ENCODE measurements around the gene RAMP1.
"Not testable (repeated sequence)": the region's sequence is repeated elsewhere in the genome, so short reads cannot be mapped to it uniquely, and the experiment has no call there.

Gene RAMP1

GRCh38 chr2:237863689-237864443, 4.4 kb downstream of the RAMP1 start:
- no peak for DNase-seq

DNA sequence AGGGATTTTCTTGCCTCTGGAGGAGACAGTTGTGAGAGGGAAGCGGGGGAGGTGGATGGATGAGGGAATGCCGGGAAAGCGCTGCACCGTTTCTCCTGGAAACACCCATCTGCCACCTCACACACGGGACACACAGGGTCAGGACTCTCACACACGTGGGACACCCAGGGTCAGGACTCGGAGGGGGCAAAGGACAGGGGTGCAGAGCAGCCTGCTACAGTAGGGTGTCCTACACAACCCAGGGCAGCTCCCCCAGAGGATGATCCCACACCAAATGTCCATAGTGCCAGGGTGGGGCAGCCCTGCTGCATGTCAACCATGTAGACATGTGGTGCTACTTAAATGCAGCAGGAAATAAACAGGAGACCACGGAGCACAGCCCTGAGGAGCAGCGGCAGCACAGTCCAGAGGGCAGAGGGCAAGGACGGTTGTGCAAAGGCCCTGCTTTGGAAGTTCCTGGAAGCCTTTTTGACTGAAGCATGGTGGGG, 5.1 kb downstream of the RAMP1 start:
- no peak for DNase-seq

DNA sequence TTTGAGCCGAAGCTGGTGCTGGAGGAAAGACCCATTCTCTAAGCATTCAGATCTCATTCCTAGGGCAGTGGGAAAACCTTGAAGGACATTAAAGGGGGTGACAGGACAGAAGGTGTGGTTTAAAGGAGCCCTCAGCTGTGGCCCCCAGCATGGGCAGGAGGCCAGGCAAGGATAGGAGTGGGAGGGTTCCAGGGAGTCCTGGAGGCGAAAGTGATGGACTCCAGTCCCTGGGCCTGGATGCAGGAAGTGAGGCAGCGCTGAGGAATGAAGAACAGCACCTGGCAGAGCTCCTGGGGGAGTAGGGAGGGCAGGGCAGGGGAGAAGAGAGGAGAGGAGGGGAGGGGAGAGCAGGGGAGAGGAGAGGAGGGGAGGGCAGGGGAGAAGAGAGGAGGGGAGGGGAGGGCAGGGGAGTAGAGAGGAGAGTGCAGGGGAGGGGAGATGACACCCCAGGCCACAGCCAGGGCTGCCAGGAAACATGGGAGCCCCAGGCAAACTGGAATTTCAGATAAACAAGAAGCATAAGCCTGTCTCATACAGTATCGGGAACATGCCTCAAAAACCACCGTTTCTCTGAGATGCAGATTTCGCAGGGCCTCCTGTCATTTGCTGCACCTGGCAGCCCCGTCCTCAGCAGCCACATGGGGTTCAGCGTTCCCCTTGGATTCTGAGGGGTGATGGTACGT, 5.7 kb downstream of the RAMP1 start:
- no peak for DNase-seq

- DNase-seq = no peak
Observed at GRCh38 chr2:237865623-237866041, 6.2 kb downstream of the RAMP1 start.

- DNase-seq = no peak
Observed at GRCh38 chr2:237866101-237866621, 6.7 kb downstream of the RAMP1 start.

- DNase-seq = no peak
Observed at GRCh38 chr2:237867465-237867864, 8.0 kb downstream of the RAMP1 start.

DNA sequence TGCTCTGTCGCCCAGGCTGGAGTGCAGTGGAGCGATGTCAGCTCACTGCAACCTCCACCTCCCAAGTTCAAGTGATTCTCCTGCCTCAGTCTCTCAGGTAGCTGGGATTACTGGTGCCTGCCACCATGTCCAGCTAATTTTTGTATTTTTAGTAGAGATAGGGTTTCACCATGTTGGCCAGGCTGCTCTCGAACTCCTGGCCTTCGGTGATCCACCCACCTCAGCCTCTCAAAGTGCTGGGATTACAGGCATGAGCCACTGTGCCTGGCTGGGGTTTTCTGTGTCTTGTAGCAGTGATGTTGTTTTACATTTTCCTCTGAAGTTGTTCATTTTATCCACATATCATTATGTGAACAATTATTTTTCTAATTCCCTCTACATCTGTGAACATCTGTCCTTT, 8.7 kb downstream of the RAMP1 start:
- not testable (repeated sequence) for DNase-seq

GRCh38 chr2:237868631-237869342, 9.4 kb downstream of the RAMP1 start:
- DNase-seq = no peak

GRCh38 chr2:237869343-237870102, 10.1 kb downstream of the RAMP1 start:
- no peak for DNase-seq

- no peak for DNase-seq
Observed at GRCh38 chr2:237870126-237870525, 10.7 kb downstream of the RAMP1 start.

DNA sequence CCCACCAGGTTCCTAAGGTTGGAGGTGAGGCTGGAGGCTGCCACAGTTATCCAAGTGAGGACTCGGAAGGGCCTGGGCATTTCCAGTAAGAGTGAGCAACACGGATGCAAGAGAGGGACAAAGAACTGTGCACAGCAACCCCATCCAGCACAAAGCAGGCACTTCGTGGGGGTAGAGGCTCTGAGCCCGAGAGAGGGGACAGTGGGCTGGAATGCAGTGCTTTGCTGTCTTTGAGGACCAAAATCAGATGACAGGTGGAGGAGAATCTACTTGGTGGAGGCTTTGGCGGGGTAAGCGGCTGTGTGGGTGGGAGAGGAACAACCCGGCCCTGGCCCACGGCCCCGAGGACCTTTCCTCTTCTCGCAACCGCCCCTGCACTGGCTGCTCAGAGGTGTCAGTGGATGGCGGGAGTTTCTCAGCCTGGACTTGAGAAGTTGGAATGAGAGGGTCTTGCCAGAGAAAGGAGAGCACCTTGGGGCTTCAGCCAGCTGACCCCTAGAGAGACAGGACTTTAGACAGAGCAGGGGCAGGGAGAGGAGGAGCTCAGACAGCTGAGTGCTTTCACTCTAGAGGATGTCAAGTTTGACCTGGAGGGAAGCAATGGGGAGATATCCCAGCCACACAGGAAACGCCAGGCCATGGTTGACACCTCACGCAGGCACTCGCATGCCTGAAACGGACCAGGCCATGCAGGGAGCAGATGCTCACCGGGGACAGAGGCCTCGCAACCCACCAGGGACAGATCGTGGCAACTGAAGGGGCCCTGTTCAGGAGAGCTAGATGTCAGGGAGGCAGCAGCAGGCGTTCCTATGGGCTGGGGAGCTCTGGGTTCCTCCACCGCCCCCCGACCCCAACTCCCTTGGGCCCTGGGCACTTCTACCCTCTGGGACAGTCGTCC, 11.6 kb downstream of the RAMP1 start:
- no peak for DNase-seq

DNA sequence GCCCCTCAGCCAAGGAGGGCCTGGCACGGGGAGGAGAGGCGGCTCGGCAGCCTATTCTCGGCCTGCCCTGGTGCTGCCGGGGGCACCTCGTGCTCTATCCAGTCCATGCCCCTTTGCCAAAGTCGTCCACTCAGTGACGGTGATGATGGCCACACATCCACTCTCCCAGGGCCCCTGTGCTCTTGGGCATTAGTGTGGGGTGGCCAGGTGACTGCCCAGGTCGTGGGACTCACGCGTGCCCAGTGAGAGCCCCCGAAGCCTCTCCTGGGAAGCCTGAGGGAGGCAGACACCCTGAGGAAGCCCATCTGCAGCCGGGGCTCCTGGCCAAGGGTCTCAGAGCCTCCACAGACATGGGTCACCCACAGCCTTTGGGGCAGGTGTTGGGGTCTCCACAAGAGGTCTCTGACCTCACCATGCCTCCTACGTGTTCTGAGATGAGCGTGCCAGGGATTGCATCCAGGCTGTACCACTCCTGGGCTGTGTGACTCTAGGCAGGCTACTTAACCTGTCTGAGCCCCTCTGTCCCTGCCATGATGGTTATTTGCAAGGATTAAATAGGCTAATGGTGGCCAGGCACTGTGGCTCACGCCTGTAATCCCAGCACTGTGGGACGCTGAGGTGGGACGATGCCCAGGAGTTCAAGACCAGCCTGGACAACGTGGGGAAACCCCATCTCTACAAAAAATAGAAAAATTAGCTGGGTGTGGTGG, 12.9 kb downstream of the RAMP1 start:
- no peak for DNase-seq

GRCh38 chr2:237873421-237873831, 14.0 kb downstream of the RAMP1 start:
- no peak for DNase-seq

DNA sequence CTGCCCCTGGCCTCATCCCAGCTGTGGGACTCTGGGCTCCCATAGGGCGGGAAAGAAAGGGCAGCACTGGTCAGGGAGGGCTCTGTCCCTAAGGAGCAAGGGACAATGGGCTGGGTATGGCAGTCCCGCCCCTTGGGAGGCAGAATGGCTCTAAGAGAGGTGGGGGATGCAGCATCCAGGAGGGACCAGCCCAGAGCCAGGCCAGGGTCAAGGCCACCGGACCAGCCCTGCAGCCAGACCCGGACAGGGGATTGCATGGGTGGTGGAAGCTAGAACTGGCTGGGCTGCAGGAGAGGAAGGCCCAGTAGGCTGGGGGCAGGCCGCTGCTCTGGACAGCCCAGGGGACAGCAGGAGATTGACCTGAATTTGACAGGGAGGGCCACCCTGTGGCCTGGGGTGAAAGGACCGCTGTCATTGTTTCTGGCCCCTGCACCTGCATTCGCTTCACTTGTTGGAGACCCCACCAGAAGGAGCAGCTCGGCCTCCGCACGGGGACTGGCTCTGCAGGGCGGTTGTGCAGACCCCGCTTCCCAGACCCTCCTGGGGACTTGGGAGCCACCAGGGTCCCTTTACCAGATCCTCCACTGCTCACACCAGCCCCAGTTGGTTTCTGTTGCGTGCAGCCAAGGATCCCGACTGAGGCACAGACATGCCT, 14.6 kb downstream of the RAMP1 start:
- DNase-seq = no peak

- no peak for DNase-seq
Observed at GRCh38 chr2:237874585-237875161, 15.2 kb downstream of the RAMP1 start.

GRCh38 chr2:237875256-237876060, 16.0 kb downstream of the RAMP1 start:
- DNase-seq = no peak

GRCh38 chr2:237876061-237876526, 16.7 kb downstream of the RAMP1 start:
- no peak for DNase-seq

DNA sequence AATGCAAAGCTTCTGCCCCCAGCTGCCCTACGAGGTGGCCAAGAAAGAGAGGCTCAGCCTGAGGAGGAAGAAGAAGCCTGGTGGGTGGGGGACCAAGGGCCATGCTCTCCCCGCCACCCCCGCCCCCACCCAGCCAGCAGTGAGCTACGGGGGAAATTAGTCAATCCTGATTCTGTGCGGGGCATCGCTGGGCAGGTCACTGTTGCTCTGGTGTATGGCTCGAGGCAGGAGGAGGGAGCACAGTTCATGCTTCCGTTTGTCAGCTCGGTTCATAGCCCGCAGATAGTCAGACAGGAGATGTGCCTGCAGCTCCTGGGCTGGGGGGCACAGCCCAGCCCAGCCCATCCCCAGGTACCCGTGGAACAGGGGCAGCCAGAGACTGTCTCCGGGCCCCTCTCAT, 17.1 kb downstream of the RAMP1 start:
- no peak for DNase-seq

- no peak for DNase-seq
Observed at GRCh38 chr2:237876951-237877491, 17.6 kb downstream of the RAMP1 start.
